Large intestine (tissue), 3 donors: ENCODE results near the gene ARMC7. TPM values are rescaled to one million over a fixed set of nuclear protein-coding genes. Genes with fewer than 3 reads are reported as not detected.
A peak's percentile ranks its signal among the peaks of the same experiment; 100 is the strongest.

ENCODE experiments used
- DNase-seq, 2 donors: peaks; one replicate each; pipeline versions ENCODE4 v3.0.0 to v3.0.0-alpha.2; 2013
- H3K27ac ChIP-seq: one replicate; pipeline ENCODE4 v1.5.1; 2013; ENCODE audit warnings: low read length
- H3K27me3 ChIP-seq: 2 replicates; pipeline ENCODE4 v1.6.1; 2013; ENCODE audit warnings: low read length; ENCODE audit not compliant: control insufficient read depth, insufficient read depth
- H3K36me3 ChIP-seq: 2 replicates; pipeline ENCODE4 v1.6.1; 2013; ENCODE audit warnings: low read length; ENCODE audit not compliant: control insufficient read depth, insufficient read depth
- H3K4me1 ChIP-seq: one replicate; pipeline ENCODE4 v1.6.1; 2013; ENCODE audit warnings: low read length; ENCODE audit not compliant: control insufficient read depth, insufficient read depth
- H3K4me3 ChIP-seq: one replicate; pipeline ENCODE4 v1.5.1; 2013; ENCODE audit warnings: low read length
- H3K9me3 ChIP-seq: one replicate; pipeline ENCODE4 v1.6.1; 2013; ENCODE audit warnings: mild to moderate bottlenecking, low read depth, low read length, moderate library complexity; ENCODE audit not compliant: control insufficient read depth
- WGBS: methylation state at CpG from one replicate; pipeline ENCODE4 v1.1.5; 2013; ENCODE audit warnings: low lambda C conversion rate; ENCODE audit not compliant: insufficient coverage; 5-methylcytosine and 5-hydroxymethylcytosine counted together
- polyA plus RNA-seq: library from polyadenylated mRNA; unstranded; fragments of 120-200 nt; gene quantifications from one replicate; pipeline ENCODE4 v1.2.1, GENCODE V29; 2013

Gene ARMC7
- polyA plus RNA-seq, 1 donor, result 9.3 TPM

DNA sequence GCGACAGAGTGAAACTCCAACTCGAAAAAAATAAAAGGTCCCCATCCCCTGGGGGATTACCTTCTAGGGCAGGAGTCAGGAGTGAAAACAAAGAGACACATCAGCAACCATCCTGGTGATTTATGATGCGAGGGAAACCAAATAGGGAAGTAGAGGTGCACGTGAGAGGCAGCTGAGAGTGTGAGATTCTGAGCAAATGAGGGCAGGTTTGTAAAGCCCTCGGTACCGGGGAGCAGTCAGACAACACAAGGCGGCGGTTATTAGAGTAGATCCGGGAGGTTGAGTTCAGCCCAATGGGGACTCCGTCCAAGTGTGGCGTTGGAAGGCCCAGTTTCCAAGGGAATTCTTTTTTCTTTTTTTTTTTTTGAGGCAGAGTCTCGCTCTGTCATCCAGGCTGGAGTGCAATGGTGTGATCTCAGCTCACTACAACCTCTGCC lies 7.4 kb upstream of the ARMC7 start:
- Histone ChIP-seq H3K27ac (no peak overlapping the region), H3K9me3 (peaks cover 5% of the 10 kb centered on the region), H3K27me3 (no peaks in the 10 kb centered on the region), H3K36me3 (peaks cover 56% of the 10 kb centered on the region), H3K4me1 (no peaks in the 10 kb centered on the region), H3K4me3 (no peak overlapping the region)
- DNase-seq, result no peak
- WGBS, result no CpG with 5 or more reads among the region's 12 CpGs

DNA sequence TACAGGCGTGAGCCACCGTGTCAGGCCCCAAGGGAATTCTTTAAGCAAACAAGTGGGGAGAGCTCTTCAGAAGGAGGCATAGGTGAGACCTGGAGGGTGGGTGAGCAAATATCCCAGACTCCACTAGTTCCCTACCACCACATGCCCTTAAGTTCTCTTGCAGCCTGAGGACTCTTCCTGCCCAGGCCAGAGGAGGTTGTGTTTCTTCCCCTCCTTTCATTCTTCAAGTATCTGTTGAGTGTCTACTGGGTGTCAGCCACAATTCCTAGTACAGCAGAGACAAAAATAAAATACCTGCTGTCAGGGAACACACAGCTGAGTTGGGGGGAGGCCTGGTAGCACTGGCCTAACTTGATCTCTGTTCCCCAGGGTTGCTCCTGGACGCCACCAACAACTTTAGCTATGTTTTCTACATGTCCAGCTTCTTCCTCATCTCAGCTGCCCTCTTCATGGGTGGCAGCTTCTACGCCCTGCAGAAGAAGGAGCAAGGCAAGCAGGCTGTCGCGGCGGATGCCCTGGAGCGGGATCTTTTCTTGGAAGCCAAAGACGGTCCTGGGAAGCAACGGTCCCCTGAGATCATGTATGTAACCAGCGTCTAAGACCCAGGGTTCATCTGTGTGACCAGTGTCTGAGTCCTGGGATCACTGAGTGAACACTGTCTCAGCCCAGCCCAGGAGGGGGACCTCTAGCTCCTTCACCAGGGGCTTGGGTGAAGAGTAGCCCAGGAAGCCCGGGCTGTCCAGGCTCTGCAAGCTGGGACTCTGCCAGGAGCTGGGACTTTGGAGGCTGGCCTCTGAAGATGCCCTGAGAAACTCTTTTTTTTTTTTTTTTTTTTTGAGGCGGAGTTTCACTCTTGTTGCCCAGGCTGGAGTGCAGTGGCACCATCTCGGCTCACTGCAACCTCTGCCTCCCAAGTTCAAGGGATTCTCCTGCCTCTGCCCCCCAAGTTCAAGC lies 5.9 kb upstream of the ARMC7 start:
- no CpG with 5 or more reads among the region's 14 CpGs for WGBS
- no peak for DNase-seq
- no peaks in the 10 kb centered on the region for H3K27me3 ChIP-seq
- H3K4me3 ChIP-seq, result no peak overlapping the region
- peaks cover 42% of the 10 kb centered on the region for H3K36me3 ChIP-seq
- no peak overlapping the region for H3K27ac ChIP-seq
- H3K4me1 ChIP-seq, result peaks cover under 1% of the 10 kb centered on the region
- peaks cover 5% of the 10 kb centered on the region for H3K9me3 ChIP-seq

DNA sequence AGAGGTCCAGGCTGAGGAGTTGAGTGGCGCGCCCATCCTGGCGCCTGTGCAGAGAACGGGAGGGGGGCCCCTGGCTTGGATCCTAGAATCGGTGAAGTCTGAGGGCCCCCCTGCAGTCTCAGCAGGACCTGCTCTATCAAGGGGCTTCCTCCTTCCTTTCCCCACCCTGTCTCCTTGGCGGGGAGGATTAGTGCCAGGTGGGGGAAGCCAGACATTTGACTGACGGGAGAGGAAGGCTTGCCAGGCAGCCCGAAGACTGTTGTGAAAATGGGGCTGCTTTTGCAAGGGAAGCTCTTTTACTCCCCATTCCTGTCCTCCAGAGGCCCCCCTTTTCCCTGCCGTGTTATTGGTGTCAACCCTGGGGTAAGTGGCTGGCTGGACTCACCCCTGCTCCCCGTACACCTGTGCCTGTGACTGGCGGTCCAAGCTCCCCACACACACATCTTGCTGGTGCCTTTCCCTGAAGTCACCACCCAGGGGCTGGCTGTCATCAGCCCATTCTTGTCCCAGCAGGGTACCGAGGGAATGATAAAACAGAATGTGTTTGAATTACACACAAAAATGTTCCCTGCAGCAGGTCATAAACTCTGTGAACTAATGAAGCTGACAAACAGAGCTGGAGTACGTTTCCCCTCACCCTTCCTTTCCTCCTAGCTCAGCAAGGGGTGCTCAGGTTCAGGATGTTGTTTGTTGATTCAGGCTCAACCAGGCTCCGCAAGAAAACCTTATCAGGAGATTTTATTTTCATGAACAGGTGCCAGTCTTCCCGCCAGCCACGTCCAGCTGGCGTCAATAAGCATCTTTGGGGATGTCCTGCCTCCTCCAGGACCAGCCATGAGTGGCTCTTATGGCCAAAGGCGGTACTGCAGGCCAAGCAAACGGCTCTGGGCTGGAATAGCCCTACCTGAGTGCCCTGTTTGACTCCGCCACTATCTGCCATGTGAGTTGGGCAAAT lies 4.4 kb upstream of the ARMC7 start:
- WGBS, result no CpG with 5 or more reads among the region's 20 CpGs
- no peak overlapping the region for H3K27ac ChIP-seq
- peaks cover 7% of the 10 kb centered on the region for H3K4me1 ChIP-seq
- no peak overlapping the region for H3K4me3 ChIP-seq
- H3K9me3 ChIP-seq, result no peaks in the 10 kb centered on the region
- H3K27me3 ChIP-seq, result peaks cover 5% of the 10 kb centered on the region
- peaks cover 27% of the 10 kb centered on the region for H3K36me3 ChIP-seq
- DNase-seq, result peak; percentile 32 to 46

- WGBS, result no CpG with 5 or more reads among the region's 2 CpGs
Measured at GRCh38 chr17:75108193-75108592, 1.6 kb upstream of the ARMC7 start.

DNA sequence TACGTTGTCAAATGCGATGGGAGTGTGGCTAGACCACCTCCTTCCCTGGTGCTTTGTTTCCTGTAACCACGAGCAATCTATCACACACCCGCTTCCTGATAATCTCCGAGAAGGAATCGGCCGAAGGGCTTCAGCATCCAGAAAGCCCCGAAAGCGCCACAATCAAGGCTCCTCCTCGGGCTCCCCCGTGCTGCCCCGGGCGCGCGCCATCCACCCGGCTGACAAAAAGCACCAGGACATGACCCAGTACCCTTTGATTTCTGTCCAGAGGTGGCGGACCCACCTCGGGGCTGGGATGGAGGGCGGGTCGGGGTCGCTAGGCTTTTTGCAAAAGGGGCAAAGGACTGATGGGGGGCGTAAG lies 743 bp upstream of the ARMC7 start:
- DNase-seq, result peak in 1 of 2 donors; percentile 32
- peak overlapping the region; percentile 87 for H3K4me3 ChIP-seq
- no CpG with 5 or more reads among the region's 22 CpGs for WGBS
- H3K27me3 ChIP-seq, result peaks cover 5% of the 10 kb centered on the region
- peaks cover 11% of the 10 kb centered on the region for H3K4me1 ChIP-seq
- H3K36me3 ChIP-seq, result peaks cover 15% of the 10 kb centered on the region
- H3K27ac ChIP-seq, result no peak overlapping the region
- no peaks in the 10 kb centered on the region for H3K9me3 ChIP-seq

More at GRCh38 chr17:75108193-75108592, 1.6 kb upstream of the ARMC7 start:
- Histone ChIP-seq H3K27ac (no peak overlapping the region), H3K36me3 (peaks cover 18% of the 10 kb centered on the region), H3K9me3 (no peaks in the 10 kb centered on the region), H3K4me3 (no peak overlapping the region), H3K4me1 (peaks cover 7% of the 10 kb centered on the region), H3K27me3 (peaks cover 5% of the 10 kb centered on the region)
- no peak for DNase-seq

DNA sequence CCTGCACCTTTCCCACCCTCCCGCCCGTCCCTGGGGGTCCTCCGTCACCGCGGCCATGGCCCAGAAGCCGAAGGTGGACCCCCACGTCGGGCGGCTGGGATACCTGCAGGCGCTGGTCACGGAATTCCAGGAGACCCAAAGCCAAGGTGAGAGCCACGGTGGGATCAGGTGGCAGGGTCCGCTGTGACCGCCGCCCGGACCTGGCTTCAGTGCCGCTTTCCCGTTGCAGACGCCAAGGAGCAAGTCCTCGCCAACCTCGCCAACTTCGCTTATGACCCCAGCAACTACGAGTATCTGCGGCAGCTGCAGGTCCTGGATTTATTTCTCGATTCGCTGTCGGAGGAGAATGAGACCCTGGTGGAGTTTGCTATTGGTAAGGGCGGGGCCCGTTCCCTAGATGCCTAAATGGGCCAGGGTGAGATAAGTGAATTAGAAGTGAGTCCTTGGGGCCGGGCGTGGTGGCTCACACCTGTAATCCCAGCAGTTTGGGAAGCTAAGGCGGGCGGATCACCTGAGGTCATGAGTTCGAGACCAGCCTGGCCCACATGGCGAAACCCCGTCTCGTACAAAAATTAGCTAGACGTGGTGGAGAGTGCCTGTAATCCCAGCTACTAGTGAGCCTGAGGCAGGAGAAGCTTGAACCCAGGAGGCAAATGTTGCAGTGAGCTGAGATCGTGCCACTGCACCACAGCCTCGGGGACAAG lies 617 bp downstream of the ARMC7 start:
- Histone ChIP-seq H3K27me3 (peaks cover 5% of the 10 kb centered on the region), H3K36me3 (peaks cover 2% of the 10 kb centered on the region), H3K4me3 (peak overlapping the region; percentile 87), H3K27ac (no peak overlapping the region), H3K9me3 (no peaks in the 10 kb centered on the region), H3K4me1 (peaks cover 18% of the 10 kb centered on the region)
- WGBS, result no CpG with 5 or more reads among the region's 40 CpGs
- peak in 1 of 2 donors; percentile 57 for DNase-seq

DNA sequence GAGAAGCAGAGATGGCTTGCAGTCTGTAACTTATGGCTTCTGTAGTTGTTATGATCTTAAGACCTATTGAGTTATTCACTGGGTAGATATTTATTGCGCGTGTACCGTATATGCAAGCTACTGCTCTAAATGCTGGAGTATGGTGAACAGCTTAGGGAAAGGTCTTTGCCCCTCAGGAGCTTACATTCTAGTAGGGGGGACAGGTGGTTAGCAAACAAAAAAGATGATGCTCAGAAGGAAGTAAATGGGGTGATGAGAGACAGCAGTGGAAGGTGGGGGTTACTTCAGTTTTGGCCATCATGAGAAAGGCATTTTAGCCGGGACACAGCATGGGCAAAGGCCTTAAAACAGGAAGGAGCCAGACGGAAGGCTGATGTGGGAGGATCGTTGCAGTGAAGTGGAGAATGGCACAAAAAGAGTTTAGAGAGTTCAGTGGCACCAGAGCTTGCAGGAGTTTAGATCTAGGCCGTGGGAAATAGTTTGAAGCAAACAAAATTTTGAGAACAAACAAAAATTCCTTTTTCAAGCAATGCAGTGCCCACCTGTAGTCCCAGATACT lies 2.1 kb downstream of the ARMC7 start:
- WGBS, result 86% methylated on average over 2 of the region's 7 CpGs
- H3K36me3 ChIP-seq, result peaks cover 6% of the 10 kb centered on the region
- H3K27me3 ChIP-seq, result peaks cover 5% of the 10 kb centered on the region
- H3K4me3 ChIP-seq, result no peak overlapping the region
- H3K9me3 ChIP-seq, result no peaks in the 10 kb centered on the region
- no peak for DNase-seq
- no peak overlapping the region for H3K27ac ChIP-seq
- H3K4me1 ChIP-seq, result peaks cover 18% of the 10 kb centered on the region

DNA sequence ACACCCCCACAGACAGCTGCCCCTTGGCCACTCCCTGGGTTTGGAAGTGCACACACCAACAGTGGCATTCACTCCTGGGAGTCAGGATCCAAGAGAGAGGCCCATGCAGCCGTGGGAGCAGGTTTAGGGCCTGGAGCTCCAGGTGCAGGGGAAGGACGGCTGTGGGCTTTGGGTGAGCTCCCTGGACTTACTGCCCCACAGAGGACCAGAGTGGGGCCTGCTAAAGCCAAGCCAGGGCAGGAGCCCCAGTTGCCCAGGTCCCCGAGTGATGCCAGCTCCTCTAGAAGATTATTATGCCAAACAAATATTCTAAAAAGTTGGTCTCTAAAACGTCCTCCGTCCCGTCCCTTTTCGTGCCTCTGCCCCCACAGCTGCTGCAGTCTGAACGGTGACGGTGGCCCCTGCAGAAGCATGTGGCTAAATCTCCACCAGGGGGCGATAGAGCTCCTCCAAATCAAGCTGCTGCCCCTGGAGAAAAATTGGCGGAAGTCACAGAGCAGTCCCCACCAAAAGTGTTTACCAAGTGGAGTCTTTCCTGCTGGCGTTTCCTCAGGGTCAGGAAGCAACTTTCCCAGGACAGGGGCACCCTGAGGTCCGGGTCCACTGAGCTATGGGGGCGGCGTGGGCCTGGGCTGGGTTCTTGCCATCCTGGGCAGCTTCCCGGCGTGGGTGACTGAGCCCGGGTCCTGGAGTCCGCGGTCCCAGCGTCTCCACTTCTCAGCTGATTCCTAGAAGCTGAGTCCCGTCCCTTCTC lies 4.2 kb downstream of the ARMC7 start:
- WGBS, result no CpG with 5 or more reads among the region's 22 CpGs

DNA sequence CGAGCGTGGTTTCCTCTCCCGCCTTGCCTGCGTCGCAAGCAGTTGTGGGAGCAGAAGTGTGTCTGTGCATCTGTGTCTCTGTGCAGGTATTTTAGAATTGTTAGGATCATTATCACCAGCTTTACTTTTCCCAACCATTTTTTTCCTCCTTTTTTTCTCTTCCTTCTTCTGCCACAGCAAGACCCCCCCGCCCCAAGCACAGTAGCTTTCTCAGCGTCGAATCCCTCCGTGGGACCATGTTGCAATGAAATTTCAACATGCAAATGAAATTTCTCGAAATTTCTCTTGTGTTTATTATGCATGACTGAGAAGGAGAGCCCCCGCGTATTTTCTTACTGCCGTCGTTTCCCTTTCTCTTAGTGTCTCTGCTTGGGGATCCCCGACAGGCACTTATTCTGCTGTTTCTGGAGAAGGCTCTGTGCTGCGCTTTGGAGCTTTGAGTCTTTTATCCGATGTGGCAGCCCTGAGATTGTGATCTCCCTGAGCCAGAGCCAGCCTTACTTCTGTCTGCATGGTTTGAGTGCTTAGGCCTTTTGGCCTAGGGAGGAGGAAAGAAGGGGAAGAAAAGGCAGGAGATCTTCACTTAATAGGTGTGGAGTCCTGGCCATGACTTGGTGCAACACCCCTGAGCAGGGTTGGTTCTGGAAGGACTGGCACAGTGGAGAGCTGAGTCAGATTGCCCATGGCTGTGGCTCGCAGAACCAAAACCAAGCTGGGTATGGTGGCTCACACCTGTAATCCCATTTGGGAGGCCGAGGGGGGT lies 5.0 kb downstream of the ARMC7 start:
- no peaks in the 10 kb centered on the region for H3K27me3 ChIP-seq
- H3K4me3 ChIP-seq, result peak overlapping the region; percentile 54
- no peak for DNase-seq
- 100% methylated on average over 1 of the region's 19 CpGs for WGBS
- no peaks in the 10 kb centered on the region for H3K9me3 ChIP-seq
- peaks cover 13% of the 10 kb centered on the region for H3K4me1 ChIP-seq
- peaks cover 15% of the 10 kb centered on the region for H3K36me3 ChIP-seq
- H3K27ac ChIP-seq, result peak overlapping the region; percentile 74

More for the DNA sequence above, 4.2 kb downstream of the ARMC7 start:
- H3K36me3 ChIP-seq, result peaks cover 15% of the 10 kb centered on the region
- peaks cover 17% of the 10 kb centered on the region for H3K4me1 ChIP-seq
- H3K27ac ChIP-seq, result peak overlapping the region; percentile 74
- DNase-seq, result peak; percentile 86 to 90
- peak overlapping the region; percentile 54 for H3K4me3 ChIP-seq
- no peaks in the 10 kb centered on the region for H3K9me3 ChIP-seq
- peaks cover 5% of the 10 kb centered on the region for H3K27me3 ChIP-seq
